ENCODE data around the gene ARHGAP18. TPM values are rescaled to one million over a fixed set of nuclear protein-coding genes. Genes with fewer than 3 reads are reported as not detected.

ARHGAP18 gene
- polyA plus RNA-seq, 1 of the 3 experiments (the other 2 are of a cell fraction): 25.0 TPM

DNA sequence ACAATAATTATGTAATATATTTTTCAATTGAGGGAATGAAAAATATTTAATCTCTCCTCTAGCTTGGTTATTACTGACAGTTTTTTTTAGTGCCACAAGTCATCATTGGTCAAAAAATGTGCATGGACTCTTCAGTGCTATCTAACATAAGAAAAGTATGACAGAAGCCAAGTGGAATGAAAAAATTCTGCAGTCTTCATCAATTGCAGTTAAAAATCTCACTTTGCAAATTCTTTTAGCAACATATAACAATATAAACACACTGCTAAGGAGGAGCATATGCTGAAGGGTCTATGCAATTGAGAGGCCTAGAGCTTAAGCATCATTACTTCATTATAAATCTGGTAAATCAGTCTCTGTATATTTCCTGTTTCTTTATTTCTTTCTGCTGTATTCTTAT, 175.1 kb downstream of the ARHGAP18 start:
- Histone ChIP-seq H2AFZ (ENCODE audit: low read depth) (no peak overlapping the region), H3K36me3 (replicated peaks in 1 of 2; ENCODE audit: control insufficient read depth in 1 of 2, insufficient read depth in 2 of 2, low read length in 1 of 2) (peaks cover 12 to 53% of the 10 kb centered on the region in 2 experiments), H4K20me1 (ENCODE audit: insufficient read depth) (no peaks in the 10 kb centered on the region), H3K9ac (no peak overlapping the region), H3K9me2 (no peaks in the 10 kb centered on the region), H3K27me3 (ENCODE audit: insufficient read depth) (no peaks in the 10 kb centered on the region), H3K4me3 (ENCODE audit: low read depth in 2 of 2, low read length in 1 of 2) (no peak overlapping the region), H3K27ac (ENCODE audit: low read depth in 2 of 2, low read length in 1 of 2) (no peak overlapping the region), H3F3A (replicated peaks; ENCODE audit: insufficient read depth) (no peaks in the 10 kb centered on the region), H3K9me3 (no peaks in the 10 kb centered on the region), H3K4me1 (ENCODE audit: control insufficient read depth in 1 of 2, insufficient read depth in 2 of 2, low read depth in 1 of 2, low read length in 1 of 2) (no peaks in the 10 kb centered on the region), H3K4me2 (no peak overlapping the region), H3K79me2 (ENCODE audit: insufficient read depth) (no peaks in the 10 kb centered on the region)
- ChIA-PET CTCF (no interaction called here), POLR2A (no interaction called here)
- TF ChIP-seq TEAD4 (IDR thresholded peaks at IDR 0.05; ENCODE audit: borderline replicate concordance, insufficient read depth): no peak
- TF ChIP-seq, protein P1, sequence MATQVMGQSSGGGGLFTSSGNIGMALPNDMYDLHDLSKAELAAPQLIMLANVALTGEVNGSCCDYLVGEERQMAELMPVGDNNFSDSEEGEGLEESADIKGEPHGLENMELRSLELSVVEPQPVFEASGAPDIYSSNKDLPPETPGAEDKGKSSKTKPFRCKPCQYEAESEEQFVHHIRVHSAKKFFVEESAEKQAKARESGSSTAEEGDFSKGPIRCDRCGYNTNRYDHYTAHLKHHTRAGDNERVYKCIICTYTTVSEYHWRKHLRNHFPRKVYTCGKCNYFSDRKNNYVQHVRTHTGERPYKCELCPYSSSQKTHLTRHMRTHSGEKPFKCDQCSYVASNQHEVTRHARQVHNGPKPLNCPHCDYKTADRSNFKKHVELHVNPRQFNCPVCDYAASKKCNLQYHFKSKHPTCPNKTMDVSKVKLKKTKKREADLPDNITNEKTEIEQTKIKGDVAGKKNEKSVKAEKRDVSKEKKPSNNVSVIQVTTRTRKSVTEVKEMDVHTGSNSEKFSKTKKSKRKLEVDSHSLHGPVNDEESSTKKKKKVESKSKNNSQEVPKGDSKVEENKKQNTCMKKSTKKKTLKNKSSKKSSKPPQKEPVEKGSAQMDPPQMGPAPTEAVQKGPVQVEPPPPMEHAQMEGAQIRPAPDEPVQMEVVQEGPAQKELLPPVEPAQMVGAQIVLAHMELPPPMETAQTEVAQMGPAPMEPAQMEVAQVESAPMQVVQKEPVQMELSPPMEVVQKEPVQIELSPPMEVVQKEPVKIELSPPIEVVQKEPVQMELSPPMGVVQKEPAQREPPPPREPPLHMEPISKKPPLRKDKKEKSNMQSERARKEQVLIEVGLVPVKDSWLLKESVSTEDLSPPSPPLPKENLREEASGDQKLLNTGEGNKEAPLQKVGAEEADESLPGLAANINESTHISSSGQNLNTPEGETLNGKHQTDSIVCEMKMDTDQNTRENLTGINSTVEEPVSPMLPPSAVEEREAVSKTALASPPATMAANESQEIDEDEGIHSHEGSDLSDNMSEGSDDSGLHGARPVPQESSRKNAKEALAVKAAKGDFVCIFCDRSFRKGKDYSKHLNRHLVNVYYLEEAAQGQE (IDR thresholded peaks at IDR 0.05; ENCODE audit: low read depth, low read length): no peak
- no peak for TF ChIP-seq RCOR1 (IDR thresholded peaks at IDR 0.05; ENCODE audit: low read length)
- TF ChIP-seq POLR2AphosphoS5 (IDR thresholded peaks at IDR 0.05; ENCODE audit: low read depth, low read length): no peak
- no peak for TF ChIP-seq RAD21 (IDR thresholded peaks at IDR 0.05; ENCODE audit: low read length)
- no peak for TF ChIP-seq FOSL2 (IDR thresholded peaks at IDR 0.05; ENCODE audit: borderline replicate concordance, low read depth)
- no peak for TF ChIP-seq MEF2A (IDR thresholded peaks at IDR 0.05; ENCODE audit: borderline replicate concordance, low read depth)
- no peak for TF ChIP-seq ELF1 (IDR thresholded peaks at IDR 0.05)
- no peak for TF ChIP-seq YY1 (IDR thresholded peaks at IDR 0.05; ENCODE audit: low read depth)
- no peak for TF ChIP-seq JUND (IDR thresholded peaks at IDR 0.05)
- TF ChIP-seq, protein P2, sequence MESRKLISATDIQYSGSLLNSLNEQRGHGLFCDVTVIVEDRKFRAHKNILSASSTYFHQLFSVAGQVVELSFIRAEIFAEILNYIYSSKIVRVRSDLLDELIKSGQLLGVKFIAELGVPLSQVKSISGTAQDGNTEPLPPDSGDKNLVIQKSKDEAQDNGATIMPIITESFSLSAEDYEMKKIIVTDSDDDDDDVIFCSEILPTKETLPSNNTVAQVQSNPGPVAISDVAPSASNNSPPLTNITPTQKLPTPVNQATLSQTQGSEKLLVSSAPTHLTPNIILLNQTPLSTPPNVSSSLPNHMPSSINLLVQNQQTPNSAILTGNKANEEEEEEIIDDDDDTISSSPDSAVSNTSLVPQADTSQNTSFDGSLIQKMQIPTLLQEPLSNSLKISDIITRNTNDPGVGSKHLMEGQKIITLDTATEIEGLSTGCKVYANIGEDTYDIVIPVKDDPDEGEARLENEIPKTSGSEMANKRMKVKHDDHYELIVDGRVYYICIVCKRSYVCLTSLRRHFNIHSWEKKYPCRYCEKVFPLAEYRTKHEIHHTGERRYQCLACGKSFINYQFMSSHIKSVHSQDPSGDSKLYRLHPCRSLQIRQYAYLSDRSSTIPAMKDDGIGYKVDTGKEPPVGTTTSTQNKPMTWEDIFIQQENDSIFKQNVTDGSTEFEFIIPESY (IDR thresholded peaks at IDR 0.05; ENCODE audit: borderline replicate concordance, low read depth): no peak
- no peak for TF ChIP-seq FOXJ3 (CRISPR knock-in tag; IDR thresholded peaks at IDR 0.05)
- TF ChIP-seq, protein P3, sequence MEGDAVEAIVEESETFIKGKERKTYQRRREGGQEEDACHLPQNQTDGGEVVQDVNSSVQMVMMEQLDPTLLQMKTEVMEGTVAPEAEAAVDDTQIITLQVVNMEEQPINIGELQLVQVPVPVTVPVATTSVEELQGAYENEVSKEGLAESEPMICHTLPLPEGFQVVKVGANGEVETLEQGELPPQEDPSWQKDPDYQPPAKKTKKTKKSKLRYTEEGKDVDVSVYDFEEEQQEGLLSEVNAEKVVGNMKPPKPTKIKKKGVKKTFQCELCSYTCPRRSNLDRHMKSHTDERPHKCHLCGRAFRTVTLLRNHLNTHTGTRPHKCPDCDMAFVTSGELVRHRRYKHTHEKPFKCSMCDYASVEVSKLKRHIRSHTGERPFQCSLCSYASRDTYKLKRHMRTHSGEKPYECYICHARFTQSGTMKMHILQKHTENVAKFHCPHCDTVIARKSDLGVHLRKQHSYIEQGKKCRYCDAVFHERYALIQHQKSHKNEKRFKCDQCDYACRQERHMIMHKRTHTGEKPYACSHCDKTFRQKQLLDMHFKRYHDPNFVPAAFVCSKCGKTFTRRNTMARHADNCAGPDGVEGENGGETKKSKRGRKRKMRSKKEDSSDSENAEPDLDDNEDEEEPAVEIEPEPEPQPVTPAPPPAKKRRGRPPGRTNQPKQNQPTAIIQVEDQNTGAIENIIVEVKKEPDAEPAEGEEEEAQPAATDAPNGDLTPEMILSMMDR (IDR thresholded peaks at IDR 0.05): no peak
- TF ChIP-seq GABPA (IDR thresholded peaks at IDR 0.05; ENCODE audit: low read depth): no peak
- no peak for TF ChIP-seq SMC3 (IDR thresholded peaks at IDR 0.05; ENCODE audit: low read depth, low read length)
- TF ChIP-seq, protein P4, sequence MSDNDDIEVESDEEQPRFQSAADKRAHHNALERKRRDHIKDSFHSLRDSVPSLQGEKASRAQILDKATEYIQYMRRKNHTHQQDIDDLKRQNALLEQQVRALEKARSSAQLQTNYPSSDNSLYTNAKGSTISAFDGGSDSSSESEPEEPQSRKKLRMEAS (IDR thresholded peaks at IDR 0.05; ENCODE audit: low read depth): no peak
- TF ChIP-seq RFX5 (IDR thresholded peaks at IDR 0.05; ENCODE audit: low read length): no peak
- TF ChIP-seq, protein P5, sequence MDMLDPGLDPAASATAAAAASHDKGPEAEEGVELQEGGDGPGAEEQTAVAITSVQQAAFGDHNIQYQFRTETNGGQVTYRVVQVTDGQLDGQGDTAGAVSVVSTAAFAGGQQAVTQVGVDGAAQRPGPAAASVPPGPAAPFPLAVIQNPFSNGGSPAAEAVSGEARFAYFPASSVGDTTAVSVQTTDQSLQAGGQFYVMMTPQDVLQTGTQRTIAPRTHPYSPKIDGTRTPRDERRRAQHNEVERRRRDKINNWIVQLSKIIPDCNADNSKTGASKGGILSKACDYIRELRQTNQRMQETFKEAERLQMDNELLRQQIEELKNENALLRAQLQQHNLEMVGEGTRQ (IDR thresholded peaks at IDR 0.05; ENCODE audit: borderline replicate concordance, low read depth, low read length): no peak
- no peak for DNase-seq

All from SK-N-SH (cell line).